SK-N-SH (cell line): ENCODE data around the gene SURF4.

Experiments
- CHD2 ChIP-seq: fragments of 150-350 bp; IDR thresholded peaks from 2 replicates; pipeline ENCODE4 v1.6.1; 2018; ENCODE audit warnings: low read length; ENCODE audit not compliant: partially characterized antibody
- USF2 ChIP-seq: fragments of 150-350 bp; IDR thresholded peaks from 2 replicates; pipeline ENCODE4 v1.6.1; 2017; ENCODE audit warnings: antibody characterized with exemption, low read length, low read depth, borderline replicate concordance
- YY1 ChIP-seq: IDR thresholded peaks from 2 replicates; pipeline ENCODE4 v1.4.0; 2012; ENCODE audit warnings: low read depth, mild to moderate bottlenecking
- TF ChIP-seq, protein P1 (sequence below): fragments of 200-600 bp; sonication (generic); IDR thresholded peaks from 2 replicates; pipeline ENCODE4 v1.6.1; 2017; ENCODE audit warnings: antibody characterized with exemption, mild to moderate bottlenecking, moderate library complexity

GRCh38 chr9:133402689-133403088 is 26.8 kb upstream of the SURF4 start:
- TF ChIP-seq CHD2 = no peak
- TF ChIP-seq, protein P1, sequence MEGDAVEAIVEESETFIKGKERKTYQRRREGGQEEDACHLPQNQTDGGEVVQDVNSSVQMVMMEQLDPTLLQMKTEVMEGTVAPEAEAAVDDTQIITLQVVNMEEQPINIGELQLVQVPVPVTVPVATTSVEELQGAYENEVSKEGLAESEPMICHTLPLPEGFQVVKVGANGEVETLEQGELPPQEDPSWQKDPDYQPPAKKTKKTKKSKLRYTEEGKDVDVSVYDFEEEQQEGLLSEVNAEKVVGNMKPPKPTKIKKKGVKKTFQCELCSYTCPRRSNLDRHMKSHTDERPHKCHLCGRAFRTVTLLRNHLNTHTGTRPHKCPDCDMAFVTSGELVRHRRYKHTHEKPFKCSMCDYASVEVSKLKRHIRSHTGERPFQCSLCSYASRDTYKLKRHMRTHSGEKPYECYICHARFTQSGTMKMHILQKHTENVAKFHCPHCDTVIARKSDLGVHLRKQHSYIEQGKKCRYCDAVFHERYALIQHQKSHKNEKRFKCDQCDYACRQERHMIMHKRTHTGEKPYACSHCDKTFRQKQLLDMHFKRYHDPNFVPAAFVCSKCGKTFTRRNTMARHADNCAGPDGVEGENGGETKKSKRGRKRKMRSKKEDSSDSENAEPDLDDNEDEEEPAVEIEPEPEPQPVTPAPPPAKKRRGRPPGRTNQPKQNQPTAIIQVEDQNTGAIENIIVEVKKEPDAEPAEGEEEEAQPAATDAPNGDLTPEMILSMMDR = no peak
- no peak for TF ChIP-seq USF2
- no peak for TF ChIP-seq YY1
